Panc1 (cell line): ENCODE results near the gene HADH.

ENCODE experiments used
- POLR2AphosphoS5 ChIP-seq: IDR thresholded peaks from 2 replicates; pipeline ENCODE4 v1.6.1; 2012; ENCODE audit warnings: mild to moderate bottlenecking, low read depth, low read length, moderate library complexity
- REST ChIP-seq, 2 experiments: IDR thresholded peaks; 2 replicates each; pipeline ENCODE4 v1.6.1; 2011 to 2012; ENCODE audit warnings: low read depth in 2 of 2, control low read depth in 1 of 2, low read length in 1 of 2, mild to moderate bottlenecking in 1 of 2, moderate library complexity in 1 of 2; ENCODE audit not compliant: insufficient read depth in 1 of 2
- SIN3A ChIP-seq: IDR thresholded peaks from 2 replicates; pipeline ENCODE4 v1.6.1; 2012; ENCODE audit warnings: low read depth, mild to moderate bottlenecking, low read length, moderate library complexity, borderline replicate concordance; ENCODE audit not compliant: insufficient read depth
- TF ChIP-seq, protein P1 (sequence below): fragments of 450-650 bp; IDR thresholded peaks from 2 replicates; pipeline ENCODE4 v1.5.1; 2017; ENCODE audit warnings: mild to moderate bottlenecking

DNA sequence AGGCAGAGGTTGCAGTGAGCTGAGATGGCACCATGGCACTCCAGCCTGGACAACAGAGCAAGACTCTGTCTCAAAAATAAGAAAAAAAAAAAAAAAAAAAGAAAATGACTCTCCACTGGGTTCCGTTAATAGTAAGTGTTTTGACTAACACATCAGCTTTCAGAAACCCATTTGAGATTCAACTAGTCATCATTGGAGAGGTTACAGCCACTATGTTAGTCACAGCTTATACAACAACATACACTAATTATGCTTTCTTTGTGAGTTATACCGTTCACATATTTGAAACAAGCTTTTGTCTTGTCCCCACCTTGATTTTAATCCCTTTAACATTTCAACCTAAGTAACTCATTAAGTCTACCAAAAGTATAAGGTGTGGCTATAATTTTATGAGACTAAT lies 48.2 kb downstream of the HADH start:
- TF ChIP-seq, protein P1, sequence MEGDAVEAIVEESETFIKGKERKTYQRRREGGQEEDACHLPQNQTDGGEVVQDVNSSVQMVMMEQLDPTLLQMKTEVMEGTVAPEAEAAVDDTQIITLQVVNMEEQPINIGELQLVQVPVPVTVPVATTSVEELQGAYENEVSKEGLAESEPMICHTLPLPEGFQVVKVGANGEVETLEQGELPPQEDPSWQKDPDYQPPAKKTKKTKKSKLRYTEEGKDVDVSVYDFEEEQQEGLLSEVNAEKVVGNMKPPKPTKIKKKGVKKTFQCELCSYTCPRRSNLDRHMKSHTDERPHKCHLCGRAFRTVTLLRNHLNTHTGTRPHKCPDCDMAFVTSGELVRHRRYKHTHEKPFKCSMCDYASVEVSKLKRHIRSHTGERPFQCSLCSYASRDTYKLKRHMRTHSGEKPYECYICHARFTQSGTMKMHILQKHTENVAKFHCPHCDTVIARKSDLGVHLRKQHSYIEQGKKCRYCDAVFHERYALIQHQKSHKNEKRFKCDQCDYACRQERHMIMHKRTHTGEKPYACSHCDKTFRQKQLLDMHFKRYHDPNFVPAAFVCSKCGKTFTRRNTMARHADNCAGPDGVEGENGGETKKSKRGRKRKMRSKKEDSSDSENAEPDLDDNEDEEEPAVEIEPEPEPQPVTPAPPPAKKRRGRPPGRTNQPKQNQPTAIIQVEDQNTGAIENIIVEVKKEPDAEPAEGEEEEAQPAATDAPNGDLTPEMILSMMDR = no peak
- TF ChIP-seq REST (IDR thresholded peaks at IDR 0.05; ENCODE audit: insufficient read depth in 1 of 2, low read depth in 2 of 2, low read length in 1 of 2) (no peak), POLR2AphosphoS5 (no peak), SIN3A (no peak)
